IPS-NIHi7 (cell line): ENCODE measurements around the gene LENG8.
"Not testable (repeated sequence)": the region's sequence is repeated elsewhere in the genome, so short reads cannot be mapped to it uniquely, and the experiment has no call there.

Source experiments
- DNase-seq: peaks from one replicate; pipeline ENCODE4 v3.0.0; 2012; ENCODE audit warnings: mixed read lengths; ENCODE audit errors: extremely low spot score

The LENG8 gene

GRCh38 chr19:54439174-54439851, 9.7 kb upstream of the LENG8 start:
- DNase-seq, result peak; percentile 83

GRCh38 chr19:54440641-54441040, 8.4 kb upstream of the LENG8 start:
- DNase-seq, result no peak

- no peak for DNase-seq
Measured at GRCh38 chr19:54444737-54445136, 4.3 kb upstream of the LENG8 start.

- not testable (repeated sequence) for DNase-seq
Measured at GRCh38 chr19:54446349-54446748, 2.6 kb upstream of the LENG8 start.

GRCh38 chr19:54448040-54448773, 792 bp upstream of the LENG8 start:
- peak; percentile 53 for DNase-seq

GRCh38 chr19:54449701-54450069, 686 bp downstream of the LENG8 start:
- no peak for DNase-seq

GRCh38 chr19:54451331-54451871, 2.4 kb downstream of the LENG8 start:
- DNase-seq, result no peak

GRCh38 chr19:54451997-54452396, 3.0 kb downstream of the LENG8 start:
- DNase-seq, result no peak

GRCh38 chr19:54452626-54453025, 3.6 kb downstream of the LENG8 start:
- DNase-seq, result no peak

GRCh38 chr19:54453921-54454780, 5.2 kb downstream of the LENG8 start:
- DNase-seq, result no peak

- DNase-seq, result no peak
Measured at GRCh38 chr19:54454781-54455675, 6.0 kb downstream of the LENG8 start.

GRCh38 chr19:54455786-54456422, 6.9 kb downstream of the LENG8 start:
- no peak for DNase-seq

GRCh38 chr19:54456423-54457373, 7.7 kb downstream of the LENG8 start:
- no peak for DNase-seq

- DNase-seq, result no peak
Measured at GRCh38 chr19:54457773-54458647, 9.0 kb downstream of the LENG8 start.

GRCh38 chr19:54458648-54459281, 9.8 kb downstream of the LENG8 start:
- DNase-seq, result no peak

GRCh38 chr19:54459282-54460229, 10.6 kb downstream of the LENG8 start:
- no peak for DNase-seq
